B cell (primary cell): Measurements from ENCODE around the gene MATR3. TPM values are rescaled to one million over a fixed set of nuclear protein-coding genes. Genes with fewer than 3 reads are reported as not detected.
A peak's percentile ranks its signal among the peaks of the same experiment; 100 is the strongest.

Experiments
- ATAC-seq: fragments of 200-7000 bp; cut with Tn5 transposase; one replicate; pipeline ENCODE4 v1.10.0; 2021; ENCODE audit warnings: low read depth, mild to moderate bottlenecking, moderate number of reproducible peaks, moderate library complexity
- CTCF ChIA-PET: fragments of 350-600 bp; sonication (Branson Sonifier 250); formaldehyde crosslinking; loops from one replicate; lab custom pipeline; 2021; ENCODE audit warnings: antibody characterized with exemption, inconsistent platforms; lab: Charles Lee
- POLR2A ChIA-PET: fragments of 350-600 bp; sonication (Branson Sonifier 250); formaldehyde crosslinking; loops from one replicate; lab custom pipeline; 2021; ENCODE audit warnings: antibody characterized with exemption; lab: Charles Lee
- DNase-seq: peaks from one replicate; pipeline ENCODE4 v3.0.0; 2013
- H2AFZ ChIP-seq: 2 replicates; pipeline ENCODE4 v1.6.1; 2012; ENCODE audit warnings: mild to moderate bottlenecking, low read depth, low read length; ENCODE audit not compliant: insufficient read depth, poor library complexity, severe bottlenecking
- H3K27ac ChIP-seq, 2 donors: 1 replicate in 1 of 2; 2 replicates in 1 of 2; pipeline ENCODE4 v1.5.1; 2012 to 2013; ENCODE audit warnings: low read length in 2 of 2, mild to moderate bottlenecking in 2 of 2, moderate library complexity in 1 of 2
- H3K27me3 ChIP-seq, 4 experiments: fragments of 200-600 bp in 1 of 4; sonication (generic) in 1 of 4; replicated peaks in 1 of 4; 1 replicate in 2 of 4; 2 replicates in 2 of 4; pipeline versions ENCODE4 v1.6.1 to v1.7.0; 2013 to 2016; ENCODE audit warnings: low read length in 3 of 4, mild to moderate bottlenecking in 2 of 4, mixed read lengths in 1 of 4, moderate library complexity in 1 of 4; ENCODE audit not compliant: insufficient read depth in 4 of 4, control insufficient read depth in 3 of 4; ENCODE audit errors: control extremely low read depth in 1 of 4
- H3K36me3 ChIP-seq, 2 experiments: replicated peaks in 1 of 2; 1 replicate in 1 of 2; 2 replicates in 1 of 2; pipeline versions ENCODE4 v1.6.1 to v1.7.1; 2013; ENCODE audit warnings: low read length in 1 of 2; ENCODE audit not compliant: insufficient read depth in 2 of 2, control insufficient read depth in 1 of 2; ENCODE audit errors: control extremely low read depth in 1 of 2, extremely low read depth in 1 of 2
- H3K4me1 ChIP-seq, 2 donors: fragments of 200-600 bp in 1 of 2; sonication (generic) in 1 of 2; 1 replicate in 1 of 2; 2 replicates in 1 of 2; pipeline versions ENCODE4 v1.5.1 to v1.6.1; 2013 to 2017; ENCODE audit warnings: low read length in 2 of 2; ENCODE audit not compliant: control insufficient read depth in 2 of 2, insufficient read depth in 2 of 2
- H3K4me2 ChIP-seq: replicated peaks from 2 replicates; pipeline ENCODE3; 2012; ENCODE audit warnings: mild to moderate bottlenecking, low read depth, low read length; ENCODE audit not compliant: poor library complexity, severe bottlenecking
- H3K4me3 ChIP-seq, 5 experiments: fragments of 200-600 bp in 1 of 5; sonication (generic) in 1 of 5; 1 replicate in 3 of 5; 2 replicates in 2 of 5; pipeline versions ENCODE4 v1.5.1 to v1.7.0; 2011 to 2016; ENCODE audit warnings: low read length in 4 of 5, mild to moderate bottlenecking in 4 of 5, low read depth in 2 of 5, control low read depth in 1 of 5, moderate library complexity in 1 of 5; ENCODE audit not compliant: insufficient read depth in 1 of 5; ENCODE audit errors: control extremely low read depth in 1 of 5, extremely low read depth in 1 of 5
- H3K79me2 ChIP-seq: fragments of 200-600 bp; sonication (generic); one replicate; pipeline ENCODE4 v1.6.0; 2016; ENCODE audit warnings: low read length; ENCODE audit not compliant: control insufficient read depth, insufficient read depth
- H3K9ac ChIP-seq: fragments of 200-600 bp; sonication (generic); 2 replicates; pipeline ENCODE4 v1.6.1; 2017; ENCODE audit warnings: mild to moderate bottlenecking, low read length, moderate library complexity
- H3K9me3 ChIP-seq, 3 donors: one replicate each; pipeline versions ENCODE4 v1.6.1 to v1.7.1; 2013; ENCODE audit warnings: low read length in 2 of 3; ENCODE audit not compliant: control insufficient read depth in 2 of 3, insufficient read depth in 1 of 3; ENCODE audit errors: control extremely low read depth in 1 of 3
- H4K20me1 ChIP-seq: 2 replicates; pipeline ENCODE4 v1.6.0; 2012; ENCODE audit warnings: mild to moderate bottlenecking, low read length; ENCODE audit not compliant: insufficient read depth, control insufficient read depth, poor library complexity, severe bottlenecking
- H3K27ac Mint-ChIP-seq: one replicate; pipeline ENCODE4 v1.8.0; 2021; ENCODE audit warnings: mixed read lengths
- H3K27me3 Mint-ChIP-seq: one replicate; pipeline ENCODE4 v1.8.0; 2021; ENCODE audit warnings: mixed read lengths
- H3K4me1 Mint-ChIP-seq: one replicate; pipeline ENCODE4 v1.8.0; 2021; ENCODE audit warnings: mixed read lengths
- H3K4me3 Mint-ChIP-seq: one replicate; pipeline ENCODE4 v1.8.0; 2021; ENCODE audit warnings: mixed read lengths
- H3K9me3 Mint-ChIP-seq: one replicate; pipeline ENCODE4 v1.8.0; 2022; ENCODE audit warnings: mixed read lengths; ENCODE audit not compliant: insufficient read depth
- CTCF ChIP-seq: fragments of 200-600 bp; IDR thresholded peaks from one replicate; pipeline ENCODE4 v1.8.0; 2022; ENCODE audit warnings: antibody characterized with exemption, mild to moderate bottlenecking
- EZH2 ChIP-seq: IDR thresholded peaks from 2 replicates; pipeline ENCODE4 v1.6.1; 2012; ENCODE audit warnings: borderline replicate concordance, low read depth, mild to moderate bottlenecking, moderate library complexity, low read length; ENCODE audit not compliant: insufficient read depth, poor library complexity, severe bottlenecking
- WGBS: methylation state at CpG from one replicate; pipeline ENCODE4 v1.1.5; 2013; ENCODE audit warnings: missing lambda C conversion rate; ENCODE audit not compliant: insufficient coverage; 5-methylcytosine and 5-hydroxymethylcytosine counted together
- intact Hi-C: fragments of 100-400 bp; cut with micrococcal nuclease; formaldehyde crosslinking; loops from one replicate; pipeline ENCODE4 v1.10.0; 2022
- polyA plus RNA-seq: library from polyadenylated mRNA; depleted of rRNA; stranded (reverse); fragments of >200 nt; gene quantifications from 2 replicates; pipeline ENCODE4 v1.2.3, GENCODE V29; 2012
- total RNA-seq, 2 donors: library from RNA; stranded (reverse); fragments of 120-200 nt in 1 of 2; gene quantifications; 1 replicate in 1 of 2; 2 replicates in 1 of 2; pipeline versions ENCODE4 v1.2.3 to v1.2.4, GENCODE V29; 2013 to 2022

Gene MATR3
- total and polyA plus RNA-seq, 2 donors (not counting 1 experiment from before 2014, with no cell fraction given) = 76.7 to 243 TPM

- no peaks in the 10 kb centered on the region for H4K20me1 ChIP-seq
- intact Hi-C loops = loop anchor here (1.0 to 10.0 kb wide), 5 partner anchors 75 to 1521 kb away; partner anchors contain the start of genes HNRNPA0, KDM3B, SIL1 and UBE2D2
- Mint-ChIP-seq H3K27ac (peak overlapping the region; percentile 91), H3K9me3 (no peaks in the 10 kb centered on the region), H3K4me1 (peaks cover 50% of the 10 kb centered on the region), H3K4me3 (peak overlapping the region; percentile 92), H3K27me3 (no peaks in the 10 kb centered on the region)
- ChIA-PET CTCF (interaction anchor here (0.9 to 1.7 kb wide), 4 partner anchors 21 to 130 kb away, joined by 3 to 6 read pairs (median 4); partner anchors contain the start of genes MATR3, PAIP2 and SPATA24), POLR2A (interaction anchor here (0.7 to 2.9 kb wide), 3 partner anchors 21 to 698 kb away, joined by 3 to 34 read pairs (median 5); partner anchors contain the start of genes HSPA9 and MATR3)
- peak overlapping the region; percentile 75 for H3K9ac ChIP-seq
- peaks cover 0 to 7% of the 10 kb centered on the region in 2 experiments for H3K36me3 ChIP-seq
- peak overlapping the region; percentile 61 to 86 (median 75) for H3K4me3 ChIP-seq
- H3K27me3 ChIP-seq = no peaks in the 10 kb centered on the region
- TF ChIP-seq CTCF (no peak), EZH2 (no peak)
- H3K4me2 ChIP-seq = peak overlapping the region; percentile 86
- peaks cover 39% of the 10 kb centered on the region for H3K79me2 ChIP-seq
- H3K9me3 ChIP-seq = no peaks in the 10 kb centered on the region
- peak overlapping the region; percentile 93 for H2AFZ ChIP-seq
- H3K4me1 ChIP-seq = peaks cover 34 to 49% of the 10 kb centered on the region in 2 donors
- peak overlapping the region; percentile 62 to 74 for H3K27ac ChIP-seq
- WGBS = 9% methylated on average over 3 of the region's 3 CpGs
- no peak for ATAC-seq
- DNase-seq = no peak
Observed at GRCh38 chr5:139273322-139273571, 20.3 kb upstream of the MATR3 start.

GRCh38 chr5:139273572-139274289 is 19.8 kb upstream of the MATR3 start:
- Histone ChIP-seq H3K79me2 (peaks cover 39% of the 10 kb centered on the region), H3K36me3 (peaks cover 1 to 12% of the 10 kb centered on the region in 2 experiments), H2AFZ (peak overlapping the region; percentile 93), H4K20me1 (no peaks in the 10 kb centered on the region), H3K27ac (peak overlapping the region; percentile 62 to 74), H3K9me3 (no peaks in the 10 kb centered on the region), H3K4me2 (peak overlapping the region; percentile 86), H3K4me3 (peak overlapping the region; percentile 61 to 86 (median 75)), H3K27me3 (no peaks in the 10 kb centered on the region), H3K9ac (peak overlapping the region; percentile 75), H3K4me1 (peaks cover 32 to 44% of the 10 kb centered on the region in 2 donors)
- intact Hi-C loops = loop anchor here (1.0 to 10.0 kb wide), 8 partner anchors 21 to 1521 kb away; partner anchors contain the start of genes HNRNPA0, HSPA9, KDM3B and PAIP2
- WGBS = under 1% methylated on average over 46 of the region's 47 CpGs
- ChIA-PET CTCF (interaction anchor here (0.7 to 1.2 kb wide), 9 partner anchors 20 to 922 kb away, joined by 3 to 4 read pairs (median 3); partner anchors contain the start of genes KDM3B, MATR3 and SPATA24), POLR2A (interaction anchor here (0.7 to 2.9 kb wide), 8 partner anchors 20 to 840 kb away, joined by 3 to 34 read pairs (median 4); partner anchors contain the start of genes HSPA9 and MATR3)
- ATAC-seq = peak; percentile 98
- TF ChIP-seq CTCF (no peak), EZH2 (no peak)
- Mint-ChIP-seq H3K9me3 (no peaks in the 10 kb centered on the region), H3K4me3 (peak overlapping the region; percentile 92), H3K27ac (peak overlapping the region; percentile 91), H3K27me3 (no peaks in the 10 kb centered on the region), H3K4me1 (peaks cover 46% of the 10 kb centered on the region)
- DNase-seq = peak; percentile 95
